HEK293T (cell line): ENCODE data around the gene RHBDL1.

Experiments
- BHLHE40 ChIP-seq: fragments of 450-650 bp; IDR thresholded peaks from 2 replicates; pipeline ENCODE4 v1.6.1; 2016; ENCODE audit warnings: mild to moderate bottlenecking, moderate library complexity, borderline replicate concordance
- ELF4 ChIP-seq: fragments of 450-650 bp; IDR thresholded peaks from 2 replicates; pipeline ENCODE4 v1.6.1; 2017; ENCODE audit warnings: antibody characterized with exemption
- FOXK2 ChIP-seq: fragments of 450-650 bp; IDR thresholded peaks from 2 replicates; pipeline ENCODE4 v1.6.1; 2016; ENCODE audit warnings: mild to moderate bottlenecking
- FOXM1 ChIP-seq: fragments of 450-650 bp; IDR thresholded peaks from 2 replicates; pipeline ENCODE4 v1.6.1; 2017; ENCODE audit warnings: mild to moderate bottlenecking, borderline replicate concordance
- HDGF ChIP-seq: fragments of 450-650 bp; IDR thresholded peaks from 2 replicates; pipeline ENCODE4 v1.6.1; 2017; ENCODE audit warnings: antibody characterized with exemption, borderline replicate concordance
- LEF1 ChIP-seq: fragments of 450-650 bp; IDR thresholded peaks from 2 replicates; pipeline ENCODE4 v1.6.1; 2017; ENCODE audit warnings: mild to moderate bottlenecking, borderline replicate concordance
- SP1 ChIP-seq: fragments of 450-650 bp; IDR thresholded peaks from 2 replicates; pipeline ENCODE4 v1.6.1; 2017
- SUZ12 ChIP-seq: fragments of 450-650 bp; IDR thresholded peaks from 2 replicates; pipeline ENCODE4 v1.6.1; 2016; ENCODE audit warnings: mild to moderate bottlenecking
- TARDBP ChIP-seq: fragments of 450-650 bp; IDR thresholded peaks from 2 replicates; pipeline ENCODE4 v1.6.1; 2016
- TF ChIP-seq, protein P1 (sequence below): fragments of 450-650 bp; IDR thresholded peaks from 2 replicates; pipeline ENCODE4 v1.6.1; 2016

- TF ChIP-seq FOXM1: no peak
- no peak for TF ChIP-seq BHLHE40
- no peak for TF ChIP-seq FOXK2
- TF ChIP-seq TARDBP: no peak
- TF ChIP-seq SP1: no peak
- TF ChIP-seq, protein P1, sequence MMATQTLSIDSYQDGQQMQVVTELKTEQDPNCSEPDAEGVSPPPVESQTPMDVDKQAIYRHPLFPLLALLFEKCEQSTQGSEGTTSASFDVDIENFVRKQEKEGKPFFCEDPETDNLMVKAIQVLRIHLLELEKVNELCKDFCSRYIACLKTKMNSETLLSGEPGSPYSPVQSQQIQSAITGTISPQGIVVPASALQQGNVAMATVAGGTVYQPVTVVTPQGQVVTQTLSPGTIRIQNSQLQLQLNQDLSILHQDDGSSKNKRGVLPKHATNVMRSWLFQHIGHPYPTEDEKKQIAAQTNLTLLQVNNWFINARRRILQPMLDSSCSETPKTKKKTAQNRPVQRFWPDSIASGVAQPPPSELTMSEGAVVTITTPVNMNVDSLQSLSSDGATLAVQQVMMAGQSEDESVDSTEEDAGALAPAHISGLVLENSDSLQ: no peak
- TF ChIP-seq SUZ12: no peak
- TF ChIP-seq LEF1: no peak
- TF ChIP-seq HDGF: no peak
- no peak for TF ChIP-seq ELF4
Measured at GRCh38 chr16:711548-712320, 36.3 kb downstream of the RHBDL1 start.
